ENCODE measurements around the gene CER1. TPM values are rescaled to one million over a fixed set of nuclear protein-coding genes. Genes with fewer than 3 reads are reported as not detected.

The CER1 gene
- total and polyA plus RNA-seq, 2 of the 8 experiments (the other 6 are each of a cell fraction or from before 2014, with no cell fraction given), result 0.26 to 3.4 TPM

- TF ChIP-seq CTCF (IDR thresholded peaks at IDR 0.05; ENCODE audit: control extremely low read depth in 1 of 3, insufficient read depth in 1 of 3, low read depth in 1 of 3, low read length in 3 of 3), result no peak
- peak; percentile 76 for TF ChIP-seq PHF8 (conservative IDR thresholded peaks at IDR 0.05; ENCODE audit: low read depth, low read length)
- TF ChIP-seq HDAC2 (IDR thresholded peaks at IDR 0.05; ENCODE audit: borderline replicate concordance in 1 of 2, low read depth in 2 of 2, low read length in 2 of 2), result 0 out of 4 replicates have a peak, but pooled peaks of 1 of the 2 experiments have one; percentile 48
- peak; percentile 71 for TF ChIP-seq CTBP2 (IDR thresholded peaks at IDR 0.05; ENCODE audit: borderline replicate concordance, insufficient read depth, insufficient read length, low read length)
- TF ChIP-seq NANOG (IDR thresholded peaks at IDR 0.05; ENCODE audit: insufficient read depth, low read depth, low read length, poor library complexity, severe bottlenecking), result no peak
- no peak for TF ChIP-seq JUN (IDR thresholded peaks at IDR 0.05; ENCODE audit: low read depth, low read length)
- 0 out of 2 replicates have a peak, but pooled peaks have one; percentile 30 for TF ChIP-seq SUZ12 (IDR thresholded peaks at IDR 0.05; ENCODE audit: low read length)
- TF ChIP-seq POLR2AphosphoS5 (IDR thresholded peaks at IDR 0.05; ENCODE audit: low read depth, low read length), result peak; percentile 63; the same call in 1 of the 2 replicates
- no peak for TF ChIP-seq CHD2 (IDR thresholded peaks at IDR 0.05; ENCODE audit: low read length)
- TF ChIP-seq ASH2L (IDR thresholded peaks at IDR 0.05; ENCODE audit: low read length), result peak; percentile 99
- peak; percentile 98 for TF ChIP-seq RBBP5 (IDR thresholded peaks at IDR 0.05; ENCODE audit: borderline replicate concordance, low read depth, low read length)
- peak; percentile 36 for TF ChIP-seq TAF7 (optimal IDR thresholded peaks at IDR 0.05; ENCODE audit: borderline replicate concordance, low read depth, low read length)
- TF ChIP-seq POLR2A (IDR thresholded peaks at IDR 0.05; ENCODE audit: control extremely low read depth in 1 of 2, low read depth in 2 of 2, low read length in 2 of 2), result peak in 1 of 2 experiments; percentile 66; a peak in 2 of 3 replicates
- peak; percentile 67 for TF ChIP-seq TAF1 (IDR thresholded peaks at IDR 0.05; ENCODE audit: low read depth, low read length)
Measured at GRCh38 chr9:14693251-14693861, 29.2 kb downstream of the CER1 start, which contains the start of gene ZDHHC21 (continued).
